Measurements from ENCODE around the gene KHDRBS1. TPM values are rescaled to one million over a fixed set of nuclear protein-coding genes. Genes with fewer than 3 reads are reported as not detected.

Gene KHDRBS1
- total and polyA plus RNA-seq, 9 of the 15 experiments (the other 6 are each of a cell fraction or from before 2014, with no cell fraction given): 48.4 to 257 (median 114) TPM

GRCh38 chr1:32063261-32063681, 49.6 kb downstream of the KHDRBS1 start (continued):
- TF ChIP-seq RCOR1 (IDR thresholded peaks at IDR 0.05; ENCODE audit: borderline replicate concordance in 1 of 2, low read depth in 2 of 2, low read length in 2 of 2): no peak
- TF ChIP-seq, protein P1, sequence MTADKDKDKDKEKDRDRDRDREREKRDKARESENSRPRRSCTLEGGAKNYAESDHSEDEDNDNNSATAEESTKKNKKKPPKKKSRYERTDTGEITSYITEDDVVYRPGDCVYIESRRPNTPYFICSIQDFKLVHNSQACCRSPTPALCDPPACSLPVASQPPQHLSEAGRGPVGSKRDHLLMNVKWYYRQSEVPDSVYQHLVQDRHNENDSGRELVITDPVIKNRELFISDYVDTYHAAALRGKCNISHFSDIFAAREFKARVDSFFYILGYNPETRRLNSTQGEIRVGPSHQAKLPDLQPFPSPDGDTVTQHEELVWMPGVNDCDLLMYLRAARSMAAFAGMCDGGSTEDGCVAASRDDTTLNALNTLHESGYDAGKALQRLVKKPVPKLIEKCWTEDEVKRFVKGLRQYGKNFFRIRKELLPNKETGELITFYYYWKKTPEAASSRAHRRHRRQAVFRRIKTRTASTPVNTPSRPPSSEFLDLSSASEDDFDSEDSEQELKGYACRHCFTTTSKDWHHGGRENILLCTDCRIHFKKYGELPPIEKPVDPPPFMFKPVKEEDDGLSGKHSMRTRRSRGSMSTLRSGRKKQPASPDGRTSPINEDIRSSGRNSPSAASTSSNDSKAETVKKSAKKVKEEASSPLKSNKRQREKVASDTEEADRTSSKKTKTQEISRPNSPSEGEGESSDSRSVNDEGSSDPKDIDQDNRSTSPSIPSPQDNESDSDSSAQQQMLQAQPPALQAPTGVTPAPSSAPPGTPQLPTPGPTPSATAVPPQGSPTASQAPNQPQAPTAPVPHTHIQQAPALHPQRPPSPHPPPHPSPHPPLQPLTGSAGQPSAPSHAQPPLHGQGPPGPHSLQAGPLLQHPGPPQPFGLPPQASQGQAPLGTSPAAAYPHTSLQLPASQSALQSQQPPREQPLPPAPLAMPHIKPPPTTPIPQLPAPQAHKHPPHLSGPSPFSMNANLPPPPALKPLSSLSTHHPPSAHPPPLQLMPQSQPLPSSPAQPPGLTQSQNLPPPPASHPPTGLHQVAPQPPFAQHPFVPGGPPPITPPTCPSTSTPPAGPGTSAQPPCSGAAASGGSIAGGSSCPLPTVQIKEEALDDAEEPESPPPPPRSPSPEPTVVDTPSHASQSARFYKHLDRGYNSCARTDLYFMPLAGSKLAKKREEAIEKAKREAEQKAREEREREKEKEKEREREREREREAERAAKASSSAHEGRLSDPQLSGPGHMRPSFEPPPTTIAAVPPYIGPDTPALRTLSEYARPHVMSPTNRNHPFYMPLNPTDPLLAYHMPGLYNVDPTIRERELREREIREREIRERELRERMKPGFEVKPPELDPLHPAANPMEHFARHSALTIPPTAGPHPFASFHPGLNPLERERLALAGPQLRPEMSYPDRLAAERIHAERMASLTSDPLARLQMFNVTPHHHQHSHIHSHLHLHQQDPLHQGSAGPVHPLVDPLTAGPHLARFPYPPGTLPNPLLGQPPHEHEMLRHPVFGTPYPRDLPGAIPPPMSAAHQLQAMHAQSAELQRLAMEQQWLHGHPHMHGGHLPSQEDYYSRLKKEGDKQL (CRISPR knock-in tag; IDR thresholded peaks at IDR 0.05; ENCODE audit: borderline replicate concordance): no peak
- no peak for TF ChIP-seq ZNF512 (tag; IDR thresholded peaks at IDR 0.05)
- no peak for TF ChIP-seq ZNF644 (tag; IDR thresholded peaks at IDR 0.05; ENCODE audit: low read depth)
- TF ChIP-seq MYNN (IDR thresholded peaks at IDR 0.05): no peak
- TF ChIP-seq MYNN (CRISPR knock-in tag; IDR thresholded peaks at IDR 0.05): no peak
- peak; percentile 60 to 88 (median 76); a peak in 5 of 6 replicates for TF ChIP-seq CTCF (IDR thresholded peaks at IDR 0.05 in 2 of 3, conservative IDR thresholded peaks at IDR 0.05 in 1 of 3; ENCODE audit: insufficient read depth in 2 of 3, low read depth in 1 of 3, low read length in 3 of 3)
- peak; percentile 52; the same call in 1 of the 2 replicates for TF ChIP-seq POLR2AphosphoS5 (IDR thresholded peaks at IDR 0.05; ENCODE audit: control insufficient read depth, insufficient read depth, low read depth, low read length)
- peak in 1 of 2 experiments; percentile 47; a peak in 1 of 4 replicates for TF ChIP-seq SRF (CRISPR knock-in tag; IDR thresholded peaks at IDR 0.05)
- TF ChIP-seq NR4A1 (CRISPR knock-in tag; IDR thresholded peaks at IDR 0.05): no peak
- no peak for TF ChIP-seq NR4A1 (tag; IDR thresholded peaks at IDR 0.05)
- TF ChIP-seq RAD21 (CRISPR knock-in tag; conservative IDR thresholded peaks at IDR 0.05 in 1 of 2, IDR thresholded peaks at IDR 0.05 in 1 of 2): peak; percentile 79 to 86
- TF ChIP-seq PHF21A (IDR thresholded peaks at IDR 0.05; ENCODE audit: borderline replicate concordance, low read depth): 0 out of 2 replicates have a peak, but pooled peaks have one; percentile 28
- no peak for TF ChIP-seq ZNF444 (CRISPR knock-in tag; IDR thresholded peaks at IDR 0.05)
- peak; percentile 66; the same call in 1 of the 2 replicates for TF ChIP-seq ZNF780A (CRISPR knock-in tag; IDR thresholded peaks at IDR 0.05)
- no peak for TF ChIP-seq KDM2B (CRISPR knock-in tag; IDR thresholded peaks at IDR 0.05)
- no peak for TF ChIP-seq PTTG1 (tag; IDR thresholded peaks at IDR 0.05; ENCODE audit: low read depth)
- no peak for TF ChIP-seq SIRT6 (IDR thresholded peaks at IDR 0.05; ENCODE audit: low read depth, low read length)

Data from K562 (cell line).